KOPT-K1 (cell line): ENCODE data around the gene DBP.

ENCODE experiments used
- H3K27ac ChIP-seq: fragments of 200-600 bp; sonication (generic); 2 replicates; pipeline ENCODE4 v1.5.1; 2016; ENCODE audit warnings: antibody characterized with exemption, mild to moderate bottlenecking, low read depth, low read length; ENCODE audit not compliant: poor library complexity, severe bottlenecking
- H3K36me3 ChIP-seq: fragments of 200-600 bp; sonication (generic); 2 replicates; pipeline ENCODE4 v1.5.1; 2017; ENCODE audit warnings: antibody characterized with exemption, mild to moderate bottlenecking, low read length, moderate library complexity; ENCODE audit not compliant: insufficient read depth
- H3K9me3 ChIP-seq: fragments of 200-600 bp; sonication (generic); 2 replicates; pipeline ENCODE4 v1.5.1; 2017; ENCODE audit warnings: antibody characterized with exemption, low read length, mild to moderate bottlenecking; ENCODE audit not compliant: insufficient read depth, poor library complexity, severe bottlenecking

The DBP gene

DNA sequence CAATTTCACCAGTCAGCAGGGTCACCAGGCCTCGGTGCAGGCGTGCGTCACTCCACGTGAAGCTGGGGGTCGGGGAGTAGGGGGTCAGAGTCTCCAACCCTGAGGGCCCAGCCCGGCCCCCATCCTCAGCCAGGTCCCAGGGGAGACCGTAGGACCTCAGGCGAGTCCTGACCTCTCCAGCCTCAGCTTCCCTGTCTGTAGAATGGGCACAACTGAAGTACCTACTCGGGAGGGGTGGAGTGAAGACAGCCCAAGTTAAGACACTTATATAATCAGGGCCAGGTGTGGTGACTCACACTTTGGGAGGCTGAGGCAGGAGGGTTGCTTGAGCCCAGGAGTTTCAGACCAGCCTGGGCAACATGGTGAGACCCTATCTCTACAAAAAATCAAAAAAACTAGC, 33.3 kb downstream of the DBP start:
- no peaks in the 10 kb centered on the region for H3K36me3 ChIP-seq
- no peak overlapping the region for H3K27ac ChIP-seq
- H3K9me3 ChIP-seq: no peaks in the 10 kb centered on the region

DNA sequence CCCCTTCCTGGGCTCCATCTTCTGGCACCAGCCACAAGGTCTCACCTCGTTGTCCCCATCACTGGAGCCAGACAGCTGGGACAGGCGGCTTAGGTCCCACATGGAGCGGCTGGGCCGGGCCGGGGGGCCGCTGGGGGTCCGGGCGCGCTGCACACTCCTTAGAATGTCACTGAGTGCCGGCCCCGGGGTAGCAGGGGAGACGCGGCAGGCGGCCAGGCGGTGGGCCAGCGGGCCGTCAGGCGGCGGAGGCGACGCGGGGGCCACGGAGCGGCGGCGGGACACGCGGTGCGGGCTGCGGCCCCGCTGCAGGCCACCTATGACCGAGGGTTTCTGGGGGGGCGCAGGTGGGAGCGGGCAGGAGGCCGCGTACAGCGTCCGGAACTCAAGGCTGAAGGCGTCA, 33.7 kb downstream of the DBP start:
- H3K9me3 ChIP-seq: no peaks in the 10 kb centered on the region
- no peak overlapping the region for H3K27ac ChIP-seq
- no peaks in the 10 kb centered on the region for H3K36me3 ChIP-seq

DNA sequence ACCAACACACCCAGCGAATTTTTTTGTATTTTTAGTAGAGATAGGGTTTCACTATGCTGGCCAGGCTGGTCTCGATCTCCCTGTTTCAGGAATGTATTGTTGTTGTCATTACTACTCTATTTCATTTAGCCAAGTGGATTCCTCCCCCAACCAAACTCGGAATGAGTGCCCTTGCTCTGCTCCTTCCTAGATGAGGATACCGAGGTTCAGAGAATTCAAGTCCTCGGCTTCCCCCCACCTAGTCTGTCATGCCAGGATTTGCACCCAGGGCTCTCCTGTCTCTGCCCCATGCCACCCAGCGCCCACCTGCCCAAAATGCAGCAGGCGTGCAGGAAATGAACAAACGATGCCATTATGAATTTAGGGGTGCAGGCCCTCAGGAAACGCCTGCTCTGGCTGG, 34.2 kb downstream of the DBP start:
- Histone ChIP-seq H3K36me3 (no peaks in the 10 kb centered on the region), H3K27ac (no peak overlapping the region), H3K9me3 (no peaks in the 10 kb centered on the region)

DNA sequence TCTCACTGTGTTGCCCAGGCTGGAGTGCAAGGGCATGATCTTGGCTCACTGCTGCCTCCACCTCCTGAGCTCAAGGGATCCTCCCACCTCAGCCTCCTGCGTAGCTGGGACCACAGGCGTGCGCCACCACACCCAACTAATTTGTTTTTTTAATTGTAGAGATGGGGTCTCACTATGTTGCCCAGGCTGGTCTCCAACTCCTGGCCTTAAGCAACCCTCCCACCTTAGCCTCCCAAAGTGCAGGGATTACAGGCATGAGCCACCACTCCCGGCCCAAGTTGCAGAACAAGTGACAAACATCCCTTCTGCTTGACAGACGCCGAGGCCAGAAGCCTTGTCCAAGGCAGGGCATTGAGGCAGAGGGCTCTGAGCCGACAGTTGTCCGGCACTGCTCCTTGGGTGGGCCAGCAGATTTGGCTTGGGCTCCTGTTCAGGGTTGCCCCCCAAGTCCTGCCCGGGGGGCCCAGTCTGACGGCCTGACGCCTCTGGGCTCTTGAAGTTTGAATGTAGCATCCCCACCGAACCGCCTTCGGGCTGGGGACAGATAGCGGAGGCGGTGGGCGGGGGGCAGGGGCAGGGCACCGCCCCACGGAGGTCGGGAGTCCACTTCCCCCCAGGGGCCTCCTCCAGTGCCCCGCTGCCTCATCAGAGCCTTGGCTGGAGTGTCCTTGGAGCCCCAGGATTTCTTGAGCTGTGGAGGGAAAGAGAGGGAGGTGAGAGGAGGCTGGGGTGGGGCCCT, 36.3 kb downstream of the DBP start:
- H3K9me3 ChIP-seq: no peaks in the 10 kb centered on the region
- no peak overlapping the region for H3K27ac ChIP-seq
- H3K36me3 ChIP-seq: no peaks in the 10 kb centered on the region

DNA sequence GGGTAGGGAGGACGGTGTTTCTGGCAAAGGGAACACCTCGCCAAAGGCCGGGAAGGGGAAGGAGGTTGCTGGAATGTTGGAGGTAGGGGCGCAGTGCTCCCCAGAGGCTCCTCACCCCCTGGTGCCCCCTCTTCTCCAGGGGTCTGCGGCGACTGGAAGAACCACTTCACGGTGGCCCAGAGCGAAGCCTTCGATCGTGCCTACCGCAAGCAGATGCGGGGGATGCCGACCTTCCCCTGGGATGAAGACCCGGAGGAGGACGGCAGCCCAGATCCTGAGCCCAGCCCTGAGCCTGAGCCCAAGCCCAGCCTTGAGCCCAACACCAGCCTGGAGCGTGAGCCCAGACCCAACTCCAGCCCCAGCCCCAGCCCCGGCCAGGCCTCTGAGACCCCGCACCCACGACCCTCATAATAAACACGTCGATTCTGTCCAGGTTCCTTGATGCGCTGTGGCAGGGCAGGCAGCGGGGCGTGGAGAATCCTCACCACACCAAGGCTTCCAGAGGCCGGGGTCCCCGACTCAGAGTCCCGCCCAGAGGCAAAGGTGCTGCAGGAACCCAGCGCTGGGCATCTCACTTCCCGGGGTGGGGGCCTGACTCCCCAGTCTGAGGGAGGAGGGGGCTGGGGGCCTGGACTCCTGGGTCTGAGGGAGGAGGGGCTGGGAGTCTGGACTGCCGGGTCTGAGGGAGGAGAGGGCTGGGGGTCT, 38.0 kb downstream of the DBP start:
- Histone ChIP-seq H3K36me3 (no peaks in the 10 kb centered on the region), H3K27ac (no peak overlapping the region), H3K9me3 (no peaks in the 10 kb centered on the region)

DNA sequence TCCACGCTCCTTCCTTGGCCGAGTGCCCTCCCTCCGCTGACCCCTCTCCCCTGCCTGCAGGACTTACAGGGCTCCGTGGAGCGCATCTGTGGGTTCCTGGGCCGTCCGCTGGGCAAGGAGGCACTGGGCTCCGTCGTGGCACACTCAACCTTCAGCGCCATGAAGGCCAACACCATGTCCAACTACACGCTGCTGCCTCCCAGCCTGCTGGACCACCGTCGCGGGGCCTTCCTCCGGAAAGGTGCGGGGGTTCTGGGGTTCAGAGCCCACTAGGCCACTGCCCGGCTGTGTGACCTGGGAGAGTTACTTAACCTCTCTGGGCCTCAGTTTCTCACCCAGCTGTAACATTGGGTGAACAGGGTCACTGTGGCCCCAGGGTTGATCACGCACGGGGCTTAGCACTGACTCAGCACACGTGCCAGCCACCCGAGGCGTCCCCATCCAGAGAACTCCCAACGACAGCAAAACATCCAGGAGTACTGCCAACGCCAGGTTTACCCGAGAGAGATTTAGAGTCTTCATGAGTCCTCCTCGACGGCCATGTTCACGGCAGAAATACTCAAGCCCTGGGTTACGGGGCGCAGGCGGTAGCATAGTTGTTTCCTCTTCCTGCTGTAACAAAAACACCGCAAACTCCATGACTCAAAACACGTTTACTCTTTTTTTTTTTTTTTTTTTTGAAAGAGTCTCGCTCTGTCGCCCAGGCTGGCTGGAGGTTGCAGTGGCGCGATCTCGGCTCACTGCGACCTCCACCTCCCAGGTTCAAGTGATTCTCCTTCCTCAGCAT, 40.3 kb downstream of the DBP start:
- no peaks in the 10 kb centered on the region for H3K36me3 ChIP-seq
- H3K9me3 ChIP-seq: no peaks in the 10 kb centered on the region
- no peak overlapping the region for H3K27ac ChIP-seq

DNA sequence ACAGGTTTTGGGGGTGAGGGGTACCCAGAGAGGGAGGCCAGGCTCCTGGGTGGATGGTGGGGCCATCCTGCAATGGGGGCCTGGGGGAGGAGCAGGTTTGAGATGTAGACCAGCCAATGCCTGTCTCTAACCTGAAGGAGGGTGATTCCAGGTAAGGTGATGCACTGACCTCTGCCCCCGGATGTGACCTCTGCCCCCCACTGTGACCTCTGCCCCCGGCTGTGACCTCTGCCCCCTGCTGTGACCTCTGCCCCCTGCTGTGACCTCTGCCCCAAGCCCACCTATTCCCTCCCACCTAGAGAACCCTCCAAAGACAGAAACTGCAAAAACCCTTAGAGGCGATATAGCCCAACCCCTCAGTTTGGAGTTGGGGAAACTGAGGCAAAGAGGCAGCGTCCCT, 40.9 kb downstream of the DBP start:
- H3K36me3 ChIP-seq: no peaks in the 10 kb centered on the region
- H3K27ac ChIP-seq: no peak overlapping the region
- H3K9me3 ChIP-seq: no peaks in the 10 kb centered on the region

DNA sequence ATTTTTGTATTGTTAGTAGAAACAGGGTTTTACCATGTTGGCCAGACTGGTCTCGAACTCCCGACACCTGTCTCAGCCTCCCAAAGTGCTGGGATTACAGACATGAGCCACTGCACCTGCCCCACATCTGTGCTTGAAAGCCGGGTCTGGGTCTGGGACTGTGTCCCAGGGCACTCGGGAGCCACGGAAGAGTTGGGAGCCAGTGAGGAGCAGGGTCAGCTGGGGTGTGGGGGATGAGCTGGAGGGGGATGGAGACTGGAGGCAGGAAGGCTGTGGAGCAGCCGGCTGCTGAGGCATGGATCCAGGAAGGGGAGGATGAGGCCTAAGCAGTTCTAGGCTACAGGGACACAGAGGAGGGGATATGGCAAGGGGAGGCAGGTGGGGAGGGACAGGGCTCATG, 41.3 kb downstream of the DBP start:
- Histone ChIP-seq H3K27ac (no peak overlapping the region), H3K9me3 (no peaks in the 10 kb centered on the region), H3K36me3 (no peaks in the 10 kb centered on the region)

DNA sequence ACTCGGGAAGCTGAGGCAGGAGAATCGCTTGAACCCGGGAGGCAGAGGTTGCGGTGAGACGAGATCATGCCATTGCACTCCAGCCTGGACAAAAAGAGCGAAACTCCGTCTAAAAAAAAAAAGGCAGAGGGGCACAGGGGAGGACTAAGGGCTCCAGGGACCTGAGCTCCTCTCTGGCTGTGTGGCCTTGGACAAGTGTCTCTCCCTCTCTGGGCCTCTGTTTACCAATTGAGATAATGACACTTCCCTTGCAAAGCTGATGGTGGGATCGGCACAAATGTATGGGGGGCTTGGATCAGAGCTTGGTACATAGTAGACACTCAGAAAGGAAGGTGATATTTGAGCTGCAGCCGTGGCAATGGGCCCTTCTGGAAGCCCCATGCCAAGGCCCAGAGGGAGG, 42.0 kb downstream of the DBP start:
- no peak overlapping the region for H3K27ac ChIP-seq
- H3K9me3 ChIP-seq: no peaks in the 10 kb centered on the region
- H3K36me3 ChIP-seq: no peaks in the 10 kb centered on the region

DNA sequence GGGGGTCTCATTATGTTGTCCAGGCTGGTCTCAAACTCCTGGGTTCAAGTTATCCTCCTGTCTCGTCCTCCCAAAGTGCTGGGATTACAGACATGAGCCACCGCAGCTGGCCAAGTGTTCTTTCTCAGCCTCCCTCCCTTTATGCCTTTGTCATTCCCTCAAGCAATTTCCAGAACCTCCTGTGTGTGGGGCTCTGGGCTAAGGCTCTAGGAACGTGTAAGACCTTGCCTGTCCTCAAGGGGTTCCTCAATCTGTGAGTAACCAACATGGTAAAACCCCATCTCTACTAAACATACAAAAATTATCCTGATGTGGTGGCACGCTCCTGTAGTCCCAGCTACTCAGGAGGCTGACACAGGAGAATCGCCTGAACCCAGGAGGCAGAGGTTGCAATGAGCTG, 46.2 kb downstream of the DBP start:
- Histone ChIP-seq H3K36me3 (no peaks in the 10 kb centered on the region), H3K27ac (no peak overlapping the region), H3K9me3 (no peaks in the 10 kb centered on the region)

DNA sequence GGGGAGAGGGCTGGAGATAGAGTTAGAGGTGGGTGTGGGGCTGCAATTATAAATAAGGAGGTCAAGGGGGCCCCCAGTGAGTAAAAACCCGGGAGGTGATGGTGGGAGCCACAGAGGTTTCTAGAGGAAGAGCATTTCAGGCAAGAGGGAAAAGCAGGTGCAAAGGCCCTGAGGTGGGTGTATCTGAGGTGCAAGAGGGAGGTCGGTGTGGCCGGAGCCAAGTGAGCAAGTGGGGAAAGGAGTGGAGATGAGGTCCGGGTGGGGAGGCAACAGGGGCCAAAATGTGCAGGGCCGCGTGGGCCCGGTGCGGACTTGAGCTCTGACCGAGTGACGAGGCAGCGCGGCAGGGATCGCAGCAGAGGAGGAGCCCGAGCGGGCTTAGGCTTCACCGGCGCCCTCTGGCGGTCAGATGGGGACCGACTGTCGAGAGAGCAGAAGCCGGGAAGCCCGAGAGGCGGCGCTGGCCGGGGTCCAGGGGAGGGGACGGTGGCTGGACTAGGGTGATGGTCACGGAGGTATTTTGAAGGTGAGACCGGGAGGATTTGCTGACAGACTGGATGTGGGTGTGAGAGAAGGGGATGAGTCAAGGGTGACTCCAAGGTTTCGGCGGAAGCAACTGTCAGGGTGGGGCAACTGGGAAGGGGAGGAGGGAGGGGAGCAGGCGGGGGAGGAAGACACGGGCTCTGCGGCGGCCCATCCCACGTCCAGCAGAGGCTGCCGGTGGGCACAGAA, 48.3 kb downstream of the DBP start:
- Histone ChIP-seq H3K27ac (no peak overlapping the region), H3K9me3 (no peaks in the 10 kb centered on the region), H3K36me3 (no peaks in the 10 kb centered on the region)

DNA sequence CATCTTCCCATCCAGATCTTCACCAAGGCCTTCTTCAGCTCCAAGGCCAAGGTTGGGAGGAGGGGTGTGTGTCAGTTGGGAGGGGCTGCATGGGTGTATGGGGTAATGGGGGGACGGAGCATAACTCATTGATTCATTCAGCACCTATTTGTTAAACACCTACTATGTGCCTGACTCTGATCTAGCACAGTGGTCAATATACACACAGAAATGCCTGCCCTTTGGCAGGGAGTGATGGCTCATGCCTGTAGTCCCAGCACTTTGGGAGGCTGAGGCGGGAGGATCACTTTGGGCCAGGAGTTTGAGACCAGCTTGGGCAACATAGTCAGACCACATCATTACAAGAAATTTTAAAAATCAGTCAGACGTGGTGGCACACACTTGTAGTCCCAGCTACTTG, 49.8 kb downstream of the DBP start:
- Histone ChIP-seq H3K36me3 (no peaks in the 10 kb centered on the region), H3K9me3 (no peaks in the 10 kb centered on the region), H3K27ac (no peak overlapping the region)

DNA sequence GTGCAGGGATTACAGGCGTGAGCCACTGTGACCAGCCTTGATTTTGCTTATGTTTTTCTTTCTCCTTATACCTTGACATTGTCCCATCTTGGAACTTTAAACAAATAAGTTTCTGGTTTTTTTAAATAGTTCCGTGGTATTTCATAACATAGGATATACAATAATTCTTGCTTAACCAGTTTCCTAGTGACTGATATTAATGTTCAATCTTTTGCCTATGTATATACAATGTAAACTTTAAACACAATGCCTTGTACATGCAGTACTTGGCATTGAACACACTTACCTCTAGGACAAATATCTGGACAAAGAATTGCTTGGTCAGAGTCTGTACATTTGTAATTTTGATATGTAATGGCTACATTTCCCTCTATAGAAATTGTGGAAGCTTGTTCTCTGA, 55.0 kb downstream of the DBP start:
- H3K27ac ChIP-seq: no peak overlapping the region
- no peaks in the 10 kb centered on the region for H3K9me3 ChIP-seq
- H3K36me3 ChIP-seq: no peaks in the 10 kb centered on the region
